Measurements from ENCODE around the gene MMP14.
"Not testable (repeated sequence)": the region's sequence is repeated elsewhere in the genome, so short reads cannot be mapped to it uniquely, and the experiment has no call there.

The MMP14 gene

DNA sequence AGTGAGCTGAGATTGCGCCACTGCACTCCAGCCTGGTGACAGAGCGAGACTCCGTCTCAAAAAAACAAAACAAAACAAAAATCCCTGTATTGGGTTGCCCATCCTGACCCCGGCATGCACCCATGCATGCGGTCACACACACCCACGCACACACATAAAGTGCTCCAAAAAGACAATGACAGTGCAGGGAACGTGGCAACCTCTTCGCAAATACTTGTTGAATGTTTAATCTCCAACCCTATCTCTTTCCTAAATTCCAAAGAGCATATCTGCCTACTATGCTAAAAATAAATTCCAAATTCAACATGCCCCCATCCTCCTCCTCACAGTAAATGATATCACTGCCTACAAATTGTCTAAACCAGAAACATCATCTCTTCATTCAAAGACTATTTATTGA, 34.7 kb upstream of the MMP14 start:
- H3K9me3 ChIP-seq (replicated peaks; ENCODE audit: insufficient read depth, low read length) = no peaks in the 10 kb centered on the region
- H2AFZ ChIP-seq (ENCODE audit: low read length) = no peak overlapping the region
- no peaks in the 10 kb centered on the region for H3F3A ChIP-seq (ENCODE audit: insufficient read depth, low read length)
- H3K27me3 ChIP-seq (replicated peaks; ENCODE audit: insufficient read depth, low read length) = no peaks in the 10 kb centered on the region
- no peak overlapping the region for H3K9ac ChIP-seq (ENCODE audit: low read length)
- H3K9me2 ChIP-seq (replicated peaks; ENCODE audit: insufficient read depth, low read length) = no peaks in the 10 kb centered on the region
- no peaks in the 10 kb centered on the region for H4K20me1 ChIP-seq (ENCODE audit: insufficient read depth, low read length)
- H3K27ac ChIP-seq (ENCODE audit: low read length) = no peak overlapping the region
- no peaks in the 10 kb centered on the region for H3K79me2 ChIP-seq (ENCODE audit: low read length)
- no peaks in the 10 kb centered on the region for H3K36me3 ChIP-seq (replicated peaks; ENCODE audit: insufficient read depth, low read length)
- no peak overlapping the region for H3K4me3 ChIP-seq (ENCODE audit: low read length)
- no peak for DNase-seq
- no peaks in the 10 kb centered on the region for H3K4me1 ChIP-seq (ENCODE audit: low read length)
- TF ChIP-seq, protein P1, sequence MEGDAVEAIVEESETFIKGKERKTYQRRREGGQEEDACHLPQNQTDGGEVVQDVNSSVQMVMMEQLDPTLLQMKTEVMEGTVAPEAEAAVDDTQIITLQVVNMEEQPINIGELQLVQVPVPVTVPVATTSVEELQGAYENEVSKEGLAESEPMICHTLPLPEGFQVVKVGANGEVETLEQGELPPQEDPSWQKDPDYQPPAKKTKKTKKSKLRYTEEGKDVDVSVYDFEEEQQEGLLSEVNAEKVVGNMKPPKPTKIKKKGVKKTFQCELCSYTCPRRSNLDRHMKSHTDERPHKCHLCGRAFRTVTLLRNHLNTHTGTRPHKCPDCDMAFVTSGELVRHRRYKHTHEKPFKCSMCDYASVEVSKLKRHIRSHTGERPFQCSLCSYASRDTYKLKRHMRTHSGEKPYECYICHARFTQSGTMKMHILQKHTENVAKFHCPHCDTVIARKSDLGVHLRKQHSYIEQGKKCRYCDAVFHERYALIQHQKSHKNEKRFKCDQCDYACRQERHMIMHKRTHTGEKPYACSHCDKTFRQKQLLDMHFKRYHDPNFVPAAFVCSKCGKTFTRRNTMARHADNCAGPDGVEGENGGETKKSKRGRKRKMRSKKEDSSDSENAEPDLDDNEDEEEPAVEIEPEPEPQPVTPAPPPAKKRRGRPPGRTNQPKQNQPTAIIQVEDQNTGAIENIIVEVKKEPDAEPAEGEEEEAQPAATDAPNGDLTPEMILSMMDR (IDR thresholded peaks at IDR 0.05; ENCODE audit: low read length) = no peak
- TF ChIP-seq EZH2 (optimal IDR thresholded peaks at IDR 0.05; ENCODE audit: low read depth, low read length) (no peak), EZH2phosphoT487 (IDR thresholded peaks at IDR 0.05; ENCODE audit: low read length) (no peak)
- H3K4me2 ChIP-seq (ENCODE audit: low read depth, low read length) = no peak overlapping the region

- no peaks in the 10 kb centered on the region for H3F3A ChIP-seq (ENCODE audit: insufficient read depth, low read length)
- no peaks in the 10 kb centered on the region for H3K9me3 ChIP-seq (replicated peaks; ENCODE audit: insufficient read depth, low read length)
- no peak for DNase-seq
- H3K4me3 ChIP-seq (ENCODE audit: low read length) = no peak overlapping the region
- H3K36me3 ChIP-seq (replicated peaks; ENCODE audit: insufficient read depth, low read length) = no peaks in the 10 kb centered on the region
- H4K20me1 ChIP-seq (ENCODE audit: insufficient read depth, low read length) = no peaks in the 10 kb centered on the region
- H3K79me2 ChIP-seq (ENCODE audit: low read length) = no peaks in the 10 kb centered on the region
- no peak overlapping the region for H3K9ac ChIP-seq (ENCODE audit: low read length)
- no peaks in the 10 kb centered on the region for H3K9me2 ChIP-seq (replicated peaks; ENCODE audit: insufficient read depth, low read length)
- H3K4me2 ChIP-seq (ENCODE audit: low read depth, low read length) = no peak overlapping the region
- no peak overlapping the region for H3K27ac ChIP-seq (ENCODE audit: low read length)
- no peaks in the 10 kb centered on the region for H3K27me3 ChIP-seq (replicated peaks; ENCODE audit: insufficient read depth, low read length)
- TF ChIP-seq EZH2 (optimal IDR thresholded peaks at IDR 0.05; ENCODE audit: low read depth, low read length) (no peak), EZH2phosphoT487 (IDR thresholded peaks at IDR 0.05; ENCODE audit: low read length) (no peak)
- TF ChIP-seq, protein P1 (IDR thresholded peaks at IDR 0.05; ENCODE audit: low read length) = no peak
- H3K4me1 ChIP-seq (ENCODE audit: low read length) = no peaks in the 10 kb centered on the region
- H2AFZ ChIP-seq (ENCODE audit: low read length) = no peak overlapping the region
Observed at GRCh38 chr14:22802860-22803686, 33.3 kb upstream of the MMP14 start.

DNA sequence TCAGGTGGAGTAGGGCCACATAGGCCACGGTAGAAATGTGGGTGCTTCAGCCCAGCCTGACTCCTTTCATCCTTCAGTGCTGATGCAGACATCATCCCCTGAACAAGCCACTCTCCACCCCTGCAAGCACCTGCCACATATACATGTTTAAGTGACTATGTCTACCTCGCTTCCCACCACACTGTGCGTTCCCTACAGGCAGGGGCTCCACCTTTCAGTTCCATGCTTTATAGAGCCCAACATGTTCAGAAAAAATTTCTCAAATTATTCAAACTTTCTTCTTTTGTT, 32.8 kb upstream of the MMP14 start:
- H3K9me2 ChIP-seq (replicated peaks; ENCODE audit: insufficient read depth, low read length) = no peaks in the 10 kb centered on the region
- H3K4me3 ChIP-seq (ENCODE audit: low read length) = no peak overlapping the region
- H3K9ac ChIP-seq (ENCODE audit: low read length) = no peak overlapping the region
- no peaks in the 10 kb centered on the region for H3K27me3 ChIP-seq (replicated peaks; ENCODE audit: insufficient read depth, low read length)
- H2AFZ ChIP-seq (ENCODE audit: low read length) = no peak overlapping the region
- H3K4me1 ChIP-seq (ENCODE audit: low read length) = no peaks in the 10 kb centered on the region
- no peak overlapping the region for H3K27ac ChIP-seq (ENCODE audit: low read length)
- H4K20me1 ChIP-seq (ENCODE audit: insufficient read depth, low read length) = no peaks in the 10 kb centered on the region
- H3K9me3 ChIP-seq (replicated peaks; ENCODE audit: insufficient read depth, low read length) = no peaks in the 10 kb centered on the region
- H3K4me2 ChIP-seq (ENCODE audit: low read depth, low read length) = no peak overlapping the region
- no peaks in the 10 kb centered on the region for H3K36me3 ChIP-seq (replicated peaks; ENCODE audit: insufficient read depth, low read length)
- no peak for DNase-seq
- no peak for TF ChIP-seq EZH2phosphoT487 (IDR thresholded peaks at IDR 0.05; ENCODE audit: low read length)
- H3K79me2 ChIP-seq (ENCODE audit: low read length) = no peaks in the 10 kb centered on the region
- no peaks in the 10 kb centered on the region for H3F3A ChIP-seq (ENCODE audit: insufficient read depth, low read length)

- not testable (repeated sequence) for H3K27me3 ChIP-seq (replicated peaks; ENCODE audit: insufficient read depth, low read length); H3K79me2 ChIP-seq (ENCODE audit: low read length); H3K4me2 ChIP-seq (ENCODE audit: low read depth, low read length); H3F3A ChIP-seq (ENCODE audit: insufficient read depth, low read length); H3K9me2 ChIP-seq (replicated peaks; ENCODE audit: insufficient read depth, low read length); H3K4me1 ChIP-seq (ENCODE audit: low read length); H3K4me3 ChIP-seq (ENCODE audit: low read length); DNase-seq; H3K9ac ChIP-seq (ENCODE audit: low read length); H3K9me3 ChIP-seq (replicated peaks; ENCODE audit: insufficient read depth, low read length); H4K20me1 ChIP-seq (ENCODE audit: insufficient read depth, low read length); H2AFZ ChIP-seq (ENCODE audit: low read length); H3K36me3 ChIP-seq (replicated peaks; ENCODE audit: insufficient read depth, low read length); H3K27ac ChIP-seq (ENCODE audit: low read length)
Observed at GRCh38 chr14:22805235-22805634, 31.1 kb upstream of the MMP14 start.

Measured in MM.1S (cell line).